Stimulated activated CD4-positive, alpha-beta T cell treated with anti-CD3 and anti-CD28 coated beads, Interleukin-2, amount 100 ng/mL, for 48 hours (primary cell): Measurements from ENCODE around the gene RRP7A.
"Not testable (repeated sequence)": the region's sequence is repeated elsewhere in the genome, so short reads cannot be mapped to it uniquely, and the experiment has no call there.

Experiments used
- DNase-seq, 2 donors: peaks; one replicate each; pipeline ENCODE4 v3.0.0-alpha.2; 2020

The RRP7A gene

GRCh38 chr22:42535082-42535731 lies 15.6 kb upstream of the RRP7A start:
- not testable (repeated sequence) for DNase-seq

GRCh38 chr22:42533638-42533977 lies 14.0 kb upstream of the RRP7A start:
- no peak for DNase-seq

- not testable (repeated sequence) for DNase-seq
These were observed 11.9 kb upstream of the RRP7A start for GRCh38 chr22:42531401-42532084.

- DNase-seq: not testable (repeated sequence)
These were observed 9.8 kb upstream of the RRP7A start for GRCh38 chr22:42529435-42529834.

GRCh38 chr22:42528591-42529307 lies 9.2 kb upstream of the RRP7A start:
- no peak for DNase-seq

- DNase-seq: no peak
These were observed 3.0 kb upstream of the RRP7A start for GRCh38 chr22:42522546-42522945.

GRCh38 chr22:42521228-42521546 lies 1.6 kb upstream of the RRP7A start:
- no peak for DNase-seq

- DNase-seq: not testable (repeated sequence)
These were observed 715 bp downstream of the RRP7A start for GRCh38 chr22:42518638-42519524.

GRCh38 chr22:42517103-42517502 lies 2.5 kb downstream of the RRP7A start:
- not testable (repeated sequence) for DNase-seq

- no peak for DNase-seq
These were observed 3.7 kb downstream of the RRP7A start for GRCh38 chr22:42515896-42516295.

- not testable (repeated sequence) for DNase-seq
These were observed 4.3 kb downstream of the RRP7A start for GRCh38 chr22:42515304-42515703.

GRCh38 chr22:42514331-42514730 lies 5.3 kb downstream of the RRP7A start:
- not testable (repeated sequence) for DNase-seq

GRCh38 chr22:42512273-42512990 lies 7.2 kb downstream of the RRP7A start:
- not testable (repeated sequence) for DNase-seq

GRCh38 chr22:42511401-42511891 lies 8.2 kb downstream of the RRP7A start:
- no peak for DNase-seq

GRCh38 chr22:42509548-42509947 lies 10.0 kb downstream of the RRP7A start:
- no peak for DNase-seq

GRCh38 chr22:42508975-42509364 lies 10.6 kb downstream of the RRP7A start:
- DNase-seq: not testable (repeated sequence)

- DNase-seq: not testable (repeated sequence)
These were observed 11.1 kb downstream of the RRP7A start for GRCh38 chr22:42508327-42508974.

GRCh38 chr22:42500836-42501179 lies 18.8 kb downstream of the RRP7A start:
- DNase-seq: no peak

- DNase-seq: peak; percentile 71 to 84
These were observed 19.3 kb downstream of the RRP7A start for GRCh38 chr22:42500161-42500835.

GRCh38 chr22:42499773-42500160 lies 19.8 kb downstream of the RRP7A start:
- DNase-seq: not testable (repeated sequence)

GRCh38 chr22:42495533-42496141 lies 24.0 kb downstream of the RRP7A start:
- DNase-seq: not testable (repeated sequence)
